ENCODE data around the gene HYCC2. TPM values are rescaled to one million over a fixed set of nuclear protein-coding genes. Genes with fewer than 3 reads are reported as not detected.
A peak's percentile ranks its signal among the peaks of the same experiment; 100 is the strongest.

Gene HYCC2
- total RNA-seq, 5 donors from 2014 or later (not counting 1 experiment from before 2014, with no cell fraction given): 29.5 to 44.6 (median 36.0) TPM

DNA sequence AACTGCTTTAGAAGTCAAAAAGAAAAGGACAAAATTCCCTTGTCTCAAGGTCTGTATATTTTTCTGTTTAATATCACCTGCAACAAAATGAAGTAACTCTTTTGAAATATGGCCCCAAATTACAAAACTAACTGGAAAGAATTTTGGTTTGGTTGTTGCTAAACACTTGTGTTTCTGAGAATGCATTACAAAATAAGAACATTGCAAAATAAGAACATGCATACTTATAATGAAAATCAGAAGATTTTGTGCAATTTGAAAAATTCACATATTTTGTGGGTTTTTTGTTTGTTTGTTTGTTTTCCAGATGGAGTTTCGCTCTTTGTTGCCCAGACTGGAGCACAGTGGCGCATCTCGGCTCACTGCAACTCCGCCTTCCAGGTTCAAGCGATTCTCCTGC lies 22.1 kb upstream of the HYCC2 start:
- H3K9me3 Mint-ChIP-seq: no peaks in the 10 kb centered on the region
- ChIA-PET POLR2A (interaction anchor here in 1 of 2 donors (0.6 kb wide), 1 partner anchor 267 kb away, joined by 3 read pairs; no protein-coding TSS in a partner anchor), CTCF (interaction anchor here in 1 of 2 donors (1.0 kb wide), 1 partner anchor 52 kb away, joined by 4 read pairs; no protein-coding TSS in a partner anchor)
- DNase-seq (no peak), ATAC-seq (replicated peaks in 1 of 4) (no peak)
- no peaks in the 10 kb centered on the region for H3K27me3 Mint-ChIP-seq
- H3K4me3 Mint-ChIP-seq: no peak overlapping the region
- Histone ChIP-seq H3K9me3 (no peaks in the 10 kb centered on the region), H3K27ac (ENCODE audit: low read length) (no peak overlapping the region), H3K4me3 (ENCODE audit: control insufficient read depth in 1 of 2, extremely low read depth in 1 of 2, low read length in 1 of 2) (no peak overlapping the region), H3K27me3 (replicated peaks in 1 of 2; ENCODE audit: control insufficient read depth in 2 of 2, extremely low read depth in 1 of 2, insufficient read depth in 2 of 2, low read length in 1 of 2) (no peaks in the 10 kb centered on the region), H3K36me3 (ENCODE audit: control insufficient read depth in 2 of 2, extremely low read depth in 1 of 2, insufficient read depth in 1 of 2, low read length in 1 of 2) (peaks cover 0 to 2% of the 10 kb centered on the region in 2 donors), H3K4me1 (ENCODE audit: control insufficient read depth in 1 of 2, extremely low read depth in 1 of 2, insufficient read depth in 2 of 2, low read length in 2 of 2) (no peaks in the 10 kb centered on the region)
- no peaks in the 10 kb centered on the region for H3K4me1 Mint-ChIP-seq
- no peak overlapping the region for H3K27ac Mint-ChIP-seq
- peaks cover 2% of the 10 kb centered on the region for H3K36me3 Mint-ChIP-seq
- 100% methylated on average over 5 of the region's 5 CpGs for WGBS (ENCODE audit: insufficient coverage)

DNA sequence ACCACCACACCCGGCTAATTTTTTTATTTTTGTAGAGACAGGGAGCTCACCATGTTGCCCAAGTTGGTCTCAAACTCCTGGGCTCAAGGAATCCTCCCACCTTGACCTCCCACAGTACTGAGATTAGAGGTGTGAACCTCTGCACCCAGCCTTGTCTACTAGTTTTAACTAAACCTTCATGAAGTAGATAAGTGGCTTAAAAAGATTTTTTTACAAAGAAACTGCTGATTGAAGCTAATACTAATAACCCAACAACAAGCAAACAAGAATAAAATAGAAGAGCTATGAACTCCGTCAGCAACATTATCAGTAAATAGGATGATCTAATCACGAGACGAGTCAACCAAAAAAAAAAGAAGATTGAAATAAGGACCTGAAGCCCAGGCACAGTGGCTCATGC lies 19.1 kb upstream of the HYCC2 start:
- 100% methylated on average over 1 of the region's 4 CpGs for WGBS (ENCODE audit: insufficient coverage)
- ATAC-seq (replicated peaks in 1 of 4) (no peak), DNase-seq (no peak)
- Mint-ChIP-seq H3K9me3 (no peaks in the 10 kb centered on the region), H3K36me3 (peaks cover 10% of the 10 kb centered on the region), H3K4me3 (no peak overlapping the region), H3K27me3 (no peaks in the 10 kb centered on the region), H3K4me1 (no peaks in the 10 kb centered on the region), H3K27ac (no peak overlapping the region)
- Histone ChIP-seq H3K4me1 (ENCODE audit: control insufficient read depth in 1 of 2, extremely low read depth in 1 of 2, insufficient read depth in 2 of 2, low read length in 2 of 2) (no peaks in the 10 kb centered on the region), H3K4me3 (ENCODE audit: control insufficient read depth in 1 of 2, extremely low read depth in 1 of 2, low read length in 1 of 2) (no peak overlapping the region), H3K27me3 (replicated peaks in 1 of 2; ENCODE audit: control insufficient read depth in 2 of 2, extremely low read depth in 1 of 2, insufficient read depth in 2 of 2, low read length in 1 of 2) (no peaks in the 10 kb centered on the region), H3K27ac (ENCODE audit: low read length) (no peak overlapping the region), H3K36me3 (ENCODE audit: control insufficient read depth in 2 of 2, extremely low read depth in 1 of 2, insufficient read depth in 1 of 2, low read length in 1 of 2) (peaks cover 6 to 16% of the 10 kb centered on the region in 2 donors), H3K9me3 (no peaks in the 10 kb centered on the region)
- POLR2A ChIA-PET: interaction anchor here in 1 of 2 donors (0.6 kb wide), 1 partner anchor 1131 kb away, joined by 3 read pairs; no protein-coding TSS in a partner anchor
- CTCF ChIA-PET: no interaction called here

DNA sequence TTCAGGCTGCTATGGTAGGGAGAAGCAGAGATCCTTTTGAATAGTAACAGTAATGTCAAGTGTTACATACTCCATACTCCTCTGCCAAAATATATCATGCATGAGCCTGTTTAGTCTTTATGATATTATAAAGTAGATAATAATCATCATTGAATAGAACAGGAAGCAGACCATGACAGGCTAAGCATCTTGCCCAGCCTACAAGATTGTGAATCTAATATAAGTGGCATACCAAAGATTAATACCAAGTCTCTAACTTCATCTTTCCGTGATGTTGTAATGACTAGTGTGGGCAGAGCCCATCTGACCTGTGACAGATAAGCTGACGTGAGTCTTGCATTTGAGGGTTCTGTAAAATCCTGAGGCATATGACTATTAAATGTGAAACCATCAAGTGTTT lies 13.4 kb upstream of the HYCC2 start:
- ATAC-seq (replicated peaks in 1 of 4) (no peak), DNase-seq (no peak)
- ChIA-PET CTCF (interaction anchor here in 1 of 2 donors (0.8 kb wide), 1 partner anchor 148 kb away, joined by 4 read pairs; no protein-coding TSS in a partner anchor), POLR2A (no interaction called here)
- Histone ChIP-seq H3K4me3 (ENCODE audit: control insufficient read depth in 1 of 2, extremely low read depth in 1 of 2, low read length in 1 of 2) (no peak overlapping the region), H3K4me1 (ENCODE audit: control insufficient read depth in 1 of 2, extremely low read depth in 1 of 2, insufficient read depth in 2 of 2, low read length in 2 of 2) (no peaks in the 10 kb centered on the region), H3K27me3 (replicated peaks in 1 of 2; ENCODE audit: control insufficient read depth in 2 of 2, extremely low read depth in 1 of 2, insufficient read depth in 2 of 2, low read length in 1 of 2) (no peaks in the 10 kb centered on the region), H3K36me3 (ENCODE audit: control insufficient read depth in 2 of 2, extremely low read depth in 1 of 2, insufficient read depth in 1 of 2, low read length in 1 of 2) (peaks cover 15 to 46% of the 10 kb centered on the region in 2 donors), H3K9me3 (no peaks in the 10 kb centered on the region), H3K27ac (ENCODE audit: low read length) (no peak overlapping the region)
- peaks cover 19% of the 10 kb centered on the region for H3K36me3 Mint-ChIP-seq
- H3K4me3 Mint-ChIP-seq: no peak overlapping the region
- H3K27me3 Mint-ChIP-seq: no peaks in the 10 kb centered on the region
- no peaks in the 10 kb centered on the region for H3K9me3 Mint-ChIP-seq
- H3K27ac Mint-ChIP-seq: peak overlapping the region in 1 of 2 donors; percentile 13
- no CpG with 5 or more reads among the region's 2 CpGs for WGBS (ENCODE audit: insufficient coverage)
- peaks cover 0 to 7% (median 3%) of the 10 kb centered on the region in 3 donors for H3K4me1 Mint-ChIP-seq

DNA sequence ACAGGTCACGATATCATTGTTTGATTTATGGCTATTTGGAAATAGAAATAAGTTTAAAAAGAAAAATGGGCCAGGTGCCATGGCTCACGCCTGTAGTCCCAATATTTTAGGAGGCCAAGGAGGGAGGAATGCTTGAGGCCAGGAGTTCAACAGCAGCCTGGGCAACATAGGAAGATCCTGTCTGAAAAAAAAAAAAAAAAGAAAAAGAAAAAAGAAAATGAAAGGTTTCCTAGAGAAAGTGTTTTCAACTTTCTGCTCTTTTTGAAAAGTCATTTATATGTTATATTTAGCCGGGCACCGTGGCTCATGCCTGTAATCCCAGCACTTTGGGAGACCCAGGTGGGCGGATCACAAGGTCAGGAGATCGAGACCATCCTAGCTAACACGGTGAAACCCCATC lies 3.5 kb upstream of the HYCC2 start:
- 100% methylated on average over 2 of the region's 7 CpGs for WGBS (ENCODE audit: insufficient coverage)
- H3K4me1 Mint-ChIP-seq: peaks cover 35 to 41% (median 37%) of the 10 kb centered on the region in 3 donors
- CTCF ChIA-PET: interaction anchor here (0.7 to 1.2 kb wide), 2 partner anchors 84 to 158 kb away, joined by 3 read pairs; no protein-coding TSS in a partner anchor

DNA sequence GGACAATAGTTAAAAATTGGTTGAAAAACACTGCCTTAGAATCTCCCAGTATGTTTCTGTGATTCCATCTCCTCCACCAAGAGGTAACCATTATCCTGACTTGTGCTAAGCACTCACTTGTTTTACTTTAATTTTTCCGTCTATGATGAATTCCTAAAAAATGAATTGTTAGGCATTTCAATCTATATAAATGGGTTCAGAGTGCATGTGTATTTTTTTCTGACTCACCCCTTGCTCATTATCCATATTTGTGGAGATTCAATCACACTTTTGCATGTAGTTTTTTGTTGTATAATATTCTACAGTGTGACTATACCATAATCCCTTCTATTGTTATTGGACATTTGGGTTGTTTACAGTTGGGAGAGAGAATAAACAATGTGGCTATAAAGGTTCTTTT lies 1.6 kb upstream of the HYCC2 start:
- H3K27me3 Mint-ChIP-seq: no peaks in the 10 kb centered on the region
- Histone ChIP-seq H3K9me3 (no peaks in the 10 kb centered on the region), H3K4me1 (ENCODE audit: control insufficient read depth in 1 of 2, extremely low read depth in 1 of 2, insufficient read depth in 2 of 2, low read length in 2 of 2) (peaks cover 10 to 28% of the 10 kb centered on the region in 2 experiments), H3K4me3 (ENCODE audit: control insufficient read depth in 1 of 2, extremely low read depth in 1 of 2, low read length in 1 of 2) (no peak overlapping the region), H3K36me3 (ENCODE audit: control insufficient read depth in 2 of 2, extremely low read depth in 1 of 2, insufficient read depth in 1 of 2, low read length in 1 of 2) (peaks cover 0 to 3% of the 10 kb centered on the region in 2 donors), H3K27ac (ENCODE audit: low read length) (no peak overlapping the region), H3K27me3 (replicated peaks in 1 of 2; ENCODE audit: control insufficient read depth in 2 of 2, extremely low read depth in 1 of 2, insufficient read depth in 2 of 2, low read length in 1 of 2) (no peaks in the 10 kb centered on the region)
- H3K4me1 Mint-ChIP-seq: peaks cover 48 to 50% (median 50%) of the 10 kb centered on the region in 3 donors
- peak overlapping the region; percentile 34 to 95 (median 69) for H3K4me3 Mint-ChIP-seq
- no peak overlapping the region for H3K27ac Mint-ChIP-seq
- ChIA-PET CTCF (interaction anchor here (0.6 to 1.2 kb wide), 3 partner anchors 63 to 160 kb away, joined by 3 to 5 read pairs (median 3); no protein-coding TSS in a partner anchor), POLR2A (no interaction called here)
- H3K9me3 Mint-ChIP-seq: no peaks in the 10 kb centered on the region
- no CpG with 5 or more reads among the region's 1 CpG for WGBS (ENCODE audit: insufficient coverage)
- H3K36me3 Mint-ChIP-seq: no peaks in the 10 kb centered on the region
- ATAC-seq (replicated peaks in 1 of 4) (no peak), DNase-seq (no peak)

More for the DNA sequence above, 3.5 kb upstream of the HYCC2 start:
- Histone ChIP-seq H3K27me3 (replicated peaks in 1 of 2; ENCODE audit: control insufficient read depth in 2 of 2, extremely low read depth in 1 of 2, insufficient read depth in 2 of 2, low read length in 1 of 2) (no peaks in the 10 kb centered on the region), H3K27ac (ENCODE audit: low read length) (no peak overlapping the region), H3K4me1 (ENCODE audit: control insufficient read depth in 1 of 2, extremely low read depth in 1 of 2, insufficient read depth in 2 of 2, low read length in 2 of 2) (peaks cover 10 to 18% of the 10 kb centered on the region in 2 experiments), H3K9me3 (no peaks in the 10 kb centered on the region), H3K4me3 (ENCODE audit: control insufficient read depth in 1 of 2, extremely low read depth in 1 of 2, low read length in 1 of 2) (no peak overlapping the region), H3K36me3 (ENCODE audit: control insufficient read depth in 2 of 2, extremely low read depth in 1 of 2, insufficient read depth in 1 of 2, low read length in 1 of 2) (peaks cover under 1 to 7% of the 10 kb centered on the region in 2 donors)
- POLR2A ChIA-PET: no interaction called here
- Mint-ChIP-seq H3K27ac (peak overlapping the region in 1 of 2 donors; percentile 28), H3K27me3 (no peaks in the 10 kb centered on the region), H3K36me3 (peaks cover 4% of the 10 kb centered on the region), H3K4me3 (no peak overlapping the region), H3K9me3 (no peaks in the 10 kb centered on the region)
- DNase-seq: no peak
- ATAC-seq (replicated peaks in 1 of 4): no peak

DNA sequence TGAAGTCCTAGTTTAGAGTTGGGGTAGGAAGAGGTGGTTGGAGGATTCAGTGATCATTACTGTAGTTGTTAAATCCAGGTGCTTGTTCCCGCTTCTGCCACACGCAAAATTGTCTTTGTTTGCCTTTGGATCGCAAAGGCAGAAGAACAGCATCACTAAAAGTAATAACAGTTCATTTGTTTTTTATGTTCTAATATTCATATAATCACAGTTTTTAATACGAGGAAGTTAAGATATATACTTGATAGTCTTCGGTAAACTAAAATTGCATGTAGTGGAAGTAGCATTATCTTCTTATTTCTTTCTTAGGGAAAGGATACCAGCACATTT lies 695 bp upstream of the HYCC2 start:
- H3K36me3 ChIP-seq (ENCODE audit: control insufficient read depth in 2 of 2, extremely low read depth in 1 of 2, insufficient read depth in 1 of 2, low read length in 1 of 2): peaks cover 0 to 4% of the 10 kb centered on the region in 2 donors
- WGBS (ENCODE audit: insufficient coverage): no CpG with 5 or more reads among the region's 5 CpGs
- DNase-seq (no peak), ATAC-seq (replicated peaks in 1 of 4) (peak in 1 of 4 experiments; percentile 1)
- no peaks in the 10 kb centered on the region for H3K27me3 ChIP-seq (replicated peaks in 1 of 2; ENCODE audit: control insufficient read depth in 2 of 2, extremely low read depth in 1 of 2, insufficient read depth in 2 of 2, low read length in 1 of 2)
- ChIA-PET POLR2A (no interaction called here), CTCF (interaction anchor here (0.6 to 2.3 kb wide), 7 partner anchors 43 to 171 kb away, joined by 3 to 11 read pairs (median 4); partner anchors contain the start of gene ORC2 (in 1 of the 2))
- Mint-ChIP-seq H3K36me3 (no peaks in the 10 kb centered on the region), H3K4me1 (peaks cover 50 to 55% (median 53%) of the 10 kb centered on the region in 3 donors), H3K27ac (peak overlapping the region; percentile 91 to 96), H3K4me3 (peak overlapping the region; percentile 92 to 95 (median 94)), H3K9me3 (no peaks in the 10 kb centered on the region), H3K27me3 (no peaks in the 10 kb centered on the region)
- H3K9me3 ChIP-seq: no peaks in the 10 kb centered on the region
- H3K4me3 ChIP-seq (ENCODE audit: control insufficient read depth in 1 of 2, extremely low read depth in 1 of 2, low read length in 1 of 2): peak overlapping the region; percentile 71 to 96
- peak overlapping the region; percentile 65 for H3K27ac ChIP-seq (ENCODE audit: low read length)
- H3K4me1 ChIP-seq (ENCODE audit: control insufficient read depth in 1 of 2, extremely low read depth in 1 of 2, insufficient read depth in 2 of 2, low read length in 2 of 2): peaks cover 10 to 28% of the 10 kb centered on the region in 2 experiments

Data from T-cell (primary cell).